ENCODE data around the gene PAPPA.

Gene PAPPA

GRCh38 chr9:116166713-116167112, 13.1 kb downstream of the PAPPA start:
- DNase-seq (ENCODE audit: low read depth) = no peak
- no peak overlapping the region for H3K4me3 ChIP-seq (ENCODE audit: low read length)
- peak; percentile 21 for TF ChIP-seq CTCF (IDR thresholded peaks at IDR 0.05; ENCODE audit: insufficient read depth, low read depth, low read length, missing control alignments)

- no peak for TF ChIP-seq CTCF (IDR thresholded peaks at IDR 0.05; ENCODE audit: insufficient read depth, low read depth, low read length, missing control alignments)
- DNase-seq (ENCODE audit: low read depth) = no peak
- H3K4me3 ChIP-seq (ENCODE audit: low read length) = no peak overlapping the region
These were observed 14.6 kb downstream of the PAPPA start for GRCh38 chr9:116168231-116168630.

- TF ChIP-seq CTCF (IDR thresholded peaks at IDR 0.05; ENCODE audit: insufficient read depth, low read depth, low read length, missing control alignments) = no peak
- no peak for DNase-seq (ENCODE audit: low read depth)
- H3K4me3 ChIP-seq (ENCODE audit: low read length) = no peak overlapping the region
These were observed 18.6 kb downstream of the PAPPA start for GRCh38 chr9:116172216-116172615.

GRCh38 chr9:116174347-116174746, 20.8 kb downstream of the PAPPA start:
- no peak for TF ChIP-seq CTCF (IDR thresholded peaks at IDR 0.05; ENCODE audit: insufficient read depth, low read depth, low read length, missing control alignments)
- DNase-seq (ENCODE audit: low read depth) = peak; percentile 72
- H3K4me3 ChIP-seq (ENCODE audit: low read length) = no peak overlapping the region

DNA sequence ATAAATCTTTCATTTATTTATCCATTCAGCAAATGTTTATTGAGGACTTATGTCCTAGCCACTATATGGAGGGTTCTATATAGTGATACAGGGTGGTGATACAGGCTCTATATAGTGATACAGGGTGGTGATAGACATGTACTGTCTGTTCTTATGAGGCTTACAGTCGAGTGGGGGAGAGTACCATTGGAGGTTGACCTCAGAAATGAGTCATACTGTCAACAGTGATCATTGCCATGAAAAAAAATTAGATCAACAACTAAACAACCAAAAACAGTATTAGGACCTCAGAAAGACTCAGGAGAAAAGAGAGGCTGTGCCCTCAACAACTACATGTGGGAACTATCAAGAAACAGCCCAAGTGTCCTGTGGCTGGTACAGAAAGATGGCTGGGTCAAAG, 22.0 kb downstream of the PAPPA start:
- no peak overlapping the region for H3K4me3 ChIP-seq (ENCODE audit: low read length)
- TF ChIP-seq CTCF (IDR thresholded peaks at IDR 0.05; ENCODE audit: insufficient read depth, low read depth, low read length, missing control alignments) = no peak
- peak; percentile 30 for DNase-seq (ENCODE audit: low read depth)

DNA sequence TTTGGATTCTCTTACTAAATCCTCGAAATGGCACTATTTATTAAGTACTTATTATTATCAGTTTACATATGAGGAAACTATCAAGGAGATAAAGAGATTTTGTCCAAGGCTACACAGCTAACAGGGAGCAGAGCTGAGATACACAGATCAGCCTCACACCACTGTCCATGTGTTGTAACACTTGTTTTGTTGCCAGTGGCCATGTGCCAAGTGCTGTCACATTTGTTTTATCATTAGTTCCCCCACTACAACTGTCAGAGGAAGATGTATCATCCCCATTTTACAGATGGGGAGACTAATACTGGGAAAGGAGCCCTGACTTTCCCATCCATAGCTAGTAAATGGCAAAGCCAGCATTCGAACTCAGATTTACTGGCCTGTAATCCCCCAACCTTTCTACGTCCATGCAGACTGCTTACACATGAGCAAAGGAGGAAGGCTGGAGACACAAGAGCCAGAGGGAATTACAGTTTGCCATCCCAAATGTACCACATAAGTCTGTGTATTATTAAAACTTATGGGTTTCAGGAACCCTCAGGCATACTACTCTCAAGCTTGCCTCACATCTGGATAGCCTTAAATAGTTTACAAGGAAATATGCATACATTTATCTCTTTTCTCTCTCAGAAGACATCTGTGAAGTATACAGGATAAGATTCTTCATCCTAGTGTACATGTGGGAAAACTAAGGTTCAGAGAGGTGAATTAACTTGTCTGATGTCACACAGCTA, 25.1 kb downstream of the PAPPA start:
- no peak for DNase-seq (ENCODE audit: low read depth)
- no peak for TF ChIP-seq CTCF (IDR thresholded peaks at IDR 0.05; ENCODE audit: insufficient read depth, low read depth, low read length, missing control alignments)
- no peak overlapping the region for H3K4me3 ChIP-seq (ENCODE audit: low read length)

GRCh38 chr9:116179568-116179967, 26.0 kb downstream of the PAPPA start:
- DNase-seq (ENCODE audit: low read depth) = no peak
- TF ChIP-seq CTCF (IDR thresholded peaks at IDR 0.05; ENCODE audit: insufficient read depth, low read depth, low read length, missing control alignments) = no peak
- H3K4me3 ChIP-seq (ENCODE audit: low read length) = no peak overlapping the region

All from epithelial cell of esophagus (primary cell).